Mesendoderm (in vitro differentiated cells): Measurements from ENCODE around the gene LRRC47.

ENCODE experiments used
- DNase-seq: peaks from one replicate; pipeline ENCODE4 v3.0.0; 2013
- H2AK5ac ChIP-seq: 2 replicates; pipeline ENCODE4 v1.6.1; 2013; ENCODE audit warnings: low read length, inconsistent platforms
- H2BK120ac ChIP-seq: 2 replicates; pipeline ENCODE4 v1.6.1; 2013; ENCODE audit warnings: low read depth, mild to moderate bottlenecking, low read length, moderate library complexity, mixed read lengths
- H2BK15ac ChIP-seq: replicated peaks from 2 replicates; pipeline ENCODE4 v1.6.1; 2013; ENCODE audit warnings: low read depth, mild to moderate bottlenecking, moderate library complexity
- H2BK5ac ChIP-seq: 2 replicates; pipeline ENCODE4 v1.6.1; 2013; ENCODE audit warnings: low read length, inconsistent platforms
- H3K18ac ChIP-seq: 2 replicates; pipeline ENCODE4 v1.6.1; 2013; ENCODE audit warnings: mild to moderate bottlenecking, low read length, mixed read lengths
- H3K23ac ChIP-seq: one replicate; pipeline ENCODE4 v1.6.1; 2013; ENCODE audit warnings: low read length
- H3K27ac ChIP-seq: 2 replicates; pipeline ENCODE4 v1.5.1; 2013; ENCODE audit warnings: low read depth, mild to moderate bottlenecking, inconsistent platforms, low read length, moderate library complexity
- H3K27me3 ChIP-seq: 2 replicates; pipeline ENCODE4 v1.6.1; 2013; ENCODE audit warnings: low read length, control low read depth, mild to moderate bottlenecking, inconsistent platforms; ENCODE audit not compliant: insufficient read depth, poor library complexity
- H3K36me3 ChIP-seq: 2 replicates; pipeline ENCODE4 v1.6.1; 2013; ENCODE audit warnings: low read length, inconsistent platforms; ENCODE audit not compliant: control insufficient read depth, insufficient read depth
- H3K4ac ChIP-seq: one replicate; pipeline ENCODE4 v1.6.1; 2013; ENCODE audit warnings: low read depth, mild to moderate bottlenecking, low read length, moderate library complexity
- H3K4me1 ChIP-seq: 2 replicates; pipeline ENCODE4 v1.6.1; 2013; ENCODE audit warnings: low read depth, low read length, inconsistent platforms; ENCODE audit not compliant: control insufficient read depth
- H3K4me2 ChIP-seq: 2 replicates; pipeline ENCODE4 v1.6.1; 2013; ENCODE audit warnings: low read length
- H3K4me3 ChIP-seq: 2 replicates; pipeline ENCODE4 v1.5.1; 2013; ENCODE audit warnings: mild to moderate bottlenecking, low read length
- H3K56ac ChIP-seq: one replicate; pipeline ENCODE4 v1.6.1; 2013; ENCODE audit warnings: low read length
- H3K79me1 ChIP-seq: 2 replicates; pipeline ENCODE4 v1.6.1; 2013; ENCODE audit warnings: low read length, inconsistent platforms
- H3K79me2 ChIP-seq: 2 replicates; pipeline ENCODE4 v1.6.1; 2013; ENCODE audit warnings: mild to moderate bottlenecking, low read length; ENCODE audit not compliant: control insufficient read depth, insufficient read depth
- H3K9ac ChIP-seq: 2 replicates; pipeline ENCODE4 v1.6.1; 2013; ENCODE audit warnings: low read length, inconsistent platforms
- H4K5ac ChIP-seq: one replicate; pipeline ENCODE4 v1.6.1; 2013; ENCODE audit warnings: low read length
- H4K8ac ChIP-seq: one replicate; pipeline ENCODE4 v1.6.1; 2013; ENCODE audit warnings: low read depth, mild to moderate bottlenecking, control low read depth, low read length, moderate library complexity
- WGBS: extraction: QIAGEN DNeasy Blood & Tissue Kit; methylation state at CpG from one replicate; pipeline ENCODE4 v1.1.7; 2013; ENCODE audit warnings: low lambda C conversion rate, missing lambda C conversion rate; ENCODE audit not compliant: insufficient coverage; ENCODE audit errors: extremely low coverage; 5-methylcytosine and 5-hydroxymethylcytosine counted together

The LRRC47 gene

DNA sequence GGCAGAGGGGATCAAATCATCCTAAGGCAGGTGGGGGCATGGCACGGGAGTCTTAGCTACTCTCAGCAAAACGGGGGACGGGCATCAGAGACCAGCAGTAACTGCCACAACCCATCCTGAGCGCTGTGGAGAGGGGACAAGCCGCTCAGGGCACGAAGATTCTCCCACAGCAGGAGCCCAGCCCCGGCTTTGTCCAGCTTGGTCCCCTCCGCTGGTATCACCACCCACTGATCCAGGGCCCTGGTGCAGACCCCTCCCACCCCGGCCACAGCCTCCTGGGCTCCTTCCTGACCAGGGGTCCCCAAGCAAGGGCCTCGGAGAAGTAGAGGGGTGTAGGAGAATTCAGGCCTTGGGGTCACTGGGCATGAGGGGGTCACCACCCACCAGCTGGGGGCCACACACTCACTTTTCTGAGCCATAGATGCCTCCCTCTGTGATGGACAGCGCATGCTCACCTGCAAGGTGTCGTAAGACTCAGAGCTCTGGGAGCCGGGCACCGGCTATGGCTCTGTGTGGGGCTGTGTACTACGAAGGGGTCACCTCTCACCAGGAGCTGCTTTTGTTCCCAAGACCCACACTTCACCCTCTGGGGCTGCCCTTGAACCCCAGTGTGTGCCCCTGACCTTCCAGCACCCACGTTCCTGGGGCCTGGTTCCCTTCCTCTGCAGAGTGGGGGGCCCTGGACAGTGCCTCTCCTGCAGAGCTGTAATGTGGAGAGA is 26.1 kb downstream of the LRRC47 start:
- no CpG with 5 or more reads among the region's 16 CpGs for WGBS

DNA sequence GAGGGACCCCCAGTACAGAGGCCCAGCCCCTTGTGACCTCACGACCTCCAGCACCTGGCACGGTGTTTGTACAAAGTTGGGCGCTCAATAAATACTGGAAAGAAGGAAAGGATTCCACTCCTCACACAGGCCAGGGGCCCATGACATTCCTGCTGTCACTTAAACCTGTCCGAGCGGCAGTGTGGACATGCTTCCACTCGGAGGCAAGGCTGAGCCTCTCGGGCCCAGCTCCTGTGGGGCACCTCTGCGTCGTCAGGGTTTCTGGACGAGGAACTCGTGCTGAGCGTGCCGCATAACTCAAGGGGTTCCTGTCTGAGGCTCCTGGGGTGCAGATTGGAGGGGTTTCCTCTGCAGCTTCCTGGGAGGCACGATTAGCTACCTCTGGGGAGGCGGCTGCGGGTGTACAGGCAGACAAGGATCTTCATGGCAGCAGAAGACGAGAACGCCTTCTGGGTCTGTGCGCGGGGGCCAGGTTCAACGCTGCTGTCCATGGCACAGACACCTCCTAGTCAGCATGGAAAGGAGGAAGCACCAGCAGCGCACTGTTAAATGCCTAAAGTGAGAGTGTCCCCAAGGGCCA is 27.4 kb downstream of the LRRC47 start:
- H3K4ac ChIP-seq = no peak overlapping the region
- H4K8ac ChIP-seq = no peak overlapping the region
- H3K4me1 ChIP-seq = no peaks in the 10 kb centered on the region
- DNase-seq = no peak
- H3K23ac ChIP-seq = no peak overlapping the region
- no CpG with 5 or more reads among the region's 22 CpGs for WGBS
- H3K4me3 ChIP-seq = no peak overlapping the region
- H3K79me2 ChIP-seq = no peaks in the 10 kb centered on the region
- H3K9ac ChIP-seq = no peak overlapping the region
- H3K27ac ChIP-seq = no peak overlapping the region
- H3K79me1 ChIP-seq = no peaks in the 10 kb centered on the region
- no peak overlapping the region for H3K4me2 ChIP-seq
- H3K36me3 ChIP-seq = no peaks in the 10 kb centered on the region
- H2BK5ac ChIP-seq = no peak overlapping the region
- no peak overlapping the region for H3K56ac ChIP-seq
- H3K27me3 ChIP-seq = no peaks in the 10 kb centered on the region
- no peak overlapping the region for H2BK15ac ChIP-seq
- no peak overlapping the region for H2BK120ac ChIP-seq
- H4K5ac ChIP-seq = no peak overlapping the region
- H3K18ac ChIP-seq = no peak overlapping the region
- no peak overlapping the region for H2AK5ac ChIP-seq

More for the DNA sequence above, 26.1 kb downstream of the LRRC47 start:
- Histone ChIP-seq H3K9ac (no peak overlapping the region), H3K56ac (no peak overlapping the region), H4K8ac (no peak overlapping the region), H3K27ac (no peak overlapping the region), H2BK5ac (no peak overlapping the region), H3K4me1 (no peaks in the 10 kb centered on the region), H3K79me1 (no peaks in the 10 kb centered on the region), H2BK15ac (no peak overlapping the region), H4K5ac (no peak overlapping the region), H2AK5ac (no peak overlapping the region), H3K79me2 (no peaks in the 10 kb centered on the region), H3K27me3 (no peaks in the 10 kb centered on the region), H3K18ac (no peak overlapping the region), H3K4me3 (no peak overlapping the region), H3K23ac (no peak overlapping the region), H3K36me3 (no peaks in the 10 kb centered on the region), H3K4me2 (no peak overlapping the region), H3K4ac (no peak overlapping the region), H2BK120ac (no peak overlapping the region)
- DNase-seq = no peak

DNA sequence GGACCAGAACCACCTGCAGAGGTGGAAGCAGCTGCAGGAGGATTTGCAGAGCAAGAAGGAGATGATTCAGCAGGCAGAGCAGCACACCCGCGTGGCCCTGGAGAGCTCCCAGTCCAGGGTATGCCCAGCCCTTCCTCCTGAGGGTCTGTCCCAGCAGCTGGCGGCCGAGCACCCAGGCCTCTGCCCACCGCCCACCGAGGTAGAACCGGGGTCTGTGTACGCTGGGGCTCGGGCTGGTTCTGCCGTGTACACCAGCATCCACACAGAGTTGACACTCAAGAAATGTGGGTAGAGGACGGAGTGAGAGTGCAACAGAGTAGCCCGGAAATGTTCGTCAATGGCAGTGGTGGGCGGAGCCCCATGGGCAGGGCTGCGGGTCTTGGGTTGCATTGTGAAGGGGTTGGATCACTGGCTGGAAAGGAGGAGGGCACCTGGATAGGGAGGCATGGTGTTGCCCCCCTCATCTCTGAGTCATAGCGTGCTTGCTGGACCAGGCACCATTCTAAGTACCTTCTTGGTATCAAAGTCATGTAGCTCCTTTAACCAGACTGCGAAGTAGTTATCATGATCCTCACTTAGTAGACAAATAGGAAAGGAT is 28.9 kb downstream of the LRRC47 start:
- H4K5ac ChIP-seq = no peak overlapping the region

DNA sequence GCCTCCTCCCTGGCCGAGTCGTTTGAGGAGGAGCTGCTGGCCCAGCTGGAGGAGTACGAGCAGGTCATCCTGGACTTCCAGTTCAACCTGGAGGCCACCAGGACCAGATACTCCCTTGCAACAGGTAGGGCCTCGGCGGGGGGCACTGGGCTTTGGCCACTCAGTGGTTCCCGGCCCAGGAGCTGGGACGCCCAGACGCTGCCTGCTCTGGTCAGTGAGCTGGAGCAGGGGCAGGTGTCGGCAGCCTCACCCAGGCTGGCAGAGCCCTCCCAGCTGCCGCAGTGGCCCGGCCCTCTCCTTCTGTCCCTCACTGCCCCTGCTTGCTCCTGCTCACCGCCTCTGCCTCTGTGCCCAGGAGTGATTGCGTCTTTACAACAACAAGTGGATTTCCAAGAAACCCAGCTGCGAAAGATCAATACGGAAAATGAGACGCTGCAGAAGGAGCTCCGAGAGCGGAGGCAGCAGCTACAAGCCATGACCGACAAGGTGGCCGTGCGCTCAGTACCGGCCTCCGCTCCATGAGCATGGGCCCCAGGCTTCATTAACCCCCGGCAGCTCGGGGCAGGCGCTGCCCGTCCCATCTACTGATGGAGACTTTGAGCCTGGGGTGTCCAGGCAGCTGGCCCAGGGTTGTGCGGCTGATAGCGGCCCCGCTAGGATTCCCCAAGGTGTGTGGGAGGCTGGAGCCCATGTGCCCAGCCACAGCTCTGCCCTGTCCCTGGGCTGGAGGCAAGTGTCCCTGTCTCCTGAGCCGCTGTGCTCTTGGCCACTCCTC is 32.8 kb downstream of the LRRC47 start:
- Histone ChIP-seq H3K18ac (no peak overlapping the region), H3K4me3 (no peak overlapping the region), H3K27ac (no peak overlapping the region), H3K36me3 (no peaks in the 10 kb centered on the region), H3K4me1 (no peaks in the 10 kb centered on the region), H3K27me3 (no peaks in the 10 kb centered on the region), H2BK120ac (no peak overlapping the region), H4K8ac (no peak overlapping the region), H3K4ac (no peak overlapping the region), H3K9ac (no peak overlapping the region), H3K79me1 (no peaks in the 10 kb centered on the region), H3K79me2 (no peaks in the 10 kb centered on the region), H3K23ac (no peak overlapping the region), H2BK5ac (no peak overlapping the region), H2BK15ac (no peak overlapping the region), H3K4me2 (no peak overlapping the region), H3K56ac (no peak overlapping the region), H2AK5ac (no peak overlapping the region), H4K5ac (no peak overlapping the region)
- WGBS = no CpG with 5 or more reads among the region's 31 CpGs
- DNase-seq = no peak

More for the DNA sequence above, 28.9 kb downstream of the LRRC47 start:
- H2BK15ac ChIP-seq = no peak overlapping the region
- DNase-seq = no peak
- H3K4me3 ChIP-seq = no peak overlapping the region
- no peak overlapping the region for H4K8ac ChIP-seq
- no peaks in the 10 kb centered on the region for H3K36me3 ChIP-seq
- H3K4me1 ChIP-seq = no peaks in the 10 kb centered on the region
- no peak overlapping the region for H3K23ac ChIP-seq
- H3K27me3 ChIP-seq = no peaks in the 10 kb centered on the region
- no peak overlapping the region for H3K9ac ChIP-seq
- no peak overlapping the region for H3K56ac ChIP-seq
- H2AK5ac ChIP-seq = no peak overlapping the region
- no peak overlapping the region for H3K4me2 ChIP-seq
- H3K27ac ChIP-seq = no peak overlapping the region
- H3K18ac ChIP-seq = no peak overlapping the region
- H2BK120ac ChIP-seq = no peak overlapping the region
- H3K4ac ChIP-seq = no peak overlapping the region
- H3K79me1 ChIP-seq = no peaks in the 10 kb centered on the region
- no CpG with 5 or more reads among the region's 17 CpGs for WGBS
- H2BK5ac ChIP-seq = no peak overlapping the region
- no peaks in the 10 kb centered on the region for H3K79me2 ChIP-seq

DNA sequence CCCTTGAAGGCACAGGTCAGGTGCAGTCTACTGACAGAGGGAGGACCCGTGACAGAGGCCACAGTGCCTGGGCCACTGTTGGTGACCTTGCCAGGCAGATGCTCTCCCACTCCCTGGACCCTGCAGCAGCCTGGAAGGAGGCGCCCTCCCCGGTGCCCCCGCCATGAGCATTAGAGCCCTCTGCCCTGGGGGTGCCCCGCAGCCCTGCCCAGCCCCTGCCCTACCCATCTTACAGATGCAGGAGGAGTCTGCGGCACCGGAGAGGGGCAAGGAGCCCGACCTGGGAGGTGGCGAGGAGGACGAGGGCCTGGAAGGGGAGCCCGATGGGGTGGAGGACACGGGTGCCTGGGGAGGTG is 33.4 kb downstream of the LRRC47 start:
- H3K23ac ChIP-seq = no peak overlapping the region
- no peak overlapping the region for H4K8ac ChIP-seq
- no peak for DNase-seq
- H3K4me1 ChIP-seq = no peaks in the 10 kb centered on the region
- no peak overlapping the region for H2BK5ac ChIP-seq
- no peak overlapping the region for H3K56ac ChIP-seq
- no peaks in the 10 kb centered on the region for H3K36me3 ChIP-seq
- no peak overlapping the region for H3K18ac ChIP-seq
- H3K27me3 ChIP-seq = no peaks in the 10 kb centered on the region
- no peak overlapping the region for H3K4me2 ChIP-seq
- H3K27ac ChIP-seq = no peak overlapping the region
- H4K5ac ChIP-seq = no peak overlapping the region
- no peak overlapping the region for H2BK15ac ChIP-seq
- no peaks in the 10 kb centered on the region for H3K79me1 ChIP-seq
- H3K4ac ChIP-seq = no peak overlapping the region
- H3K4me3 ChIP-seq = no peak overlapping the region
- no peak overlapping the region for H3K9ac ChIP-seq
- WGBS = no CpG with 5 or more reads among the region's 12 CpGs
- no peak overlapping the region for H2BK120ac ChIP-seq
- H2AK5ac ChIP-seq = no peak overlapping the region
- H3K79me2 ChIP-seq = no peaks in the 10 kb centered on the region
